ENCODE measurements around the gene MFRP. TPM values are rescaled to one million over a fixed set of nuclear protein-coding genes. Genes with fewer than 3 reads are reported as not detected.
A peak's percentile ranks its signal among the peaks of the same experiment; 100 is the strongest.

Gene MFRP
- total RNA-seq, 2 donors from 2014 or later = not detected

DNA sequence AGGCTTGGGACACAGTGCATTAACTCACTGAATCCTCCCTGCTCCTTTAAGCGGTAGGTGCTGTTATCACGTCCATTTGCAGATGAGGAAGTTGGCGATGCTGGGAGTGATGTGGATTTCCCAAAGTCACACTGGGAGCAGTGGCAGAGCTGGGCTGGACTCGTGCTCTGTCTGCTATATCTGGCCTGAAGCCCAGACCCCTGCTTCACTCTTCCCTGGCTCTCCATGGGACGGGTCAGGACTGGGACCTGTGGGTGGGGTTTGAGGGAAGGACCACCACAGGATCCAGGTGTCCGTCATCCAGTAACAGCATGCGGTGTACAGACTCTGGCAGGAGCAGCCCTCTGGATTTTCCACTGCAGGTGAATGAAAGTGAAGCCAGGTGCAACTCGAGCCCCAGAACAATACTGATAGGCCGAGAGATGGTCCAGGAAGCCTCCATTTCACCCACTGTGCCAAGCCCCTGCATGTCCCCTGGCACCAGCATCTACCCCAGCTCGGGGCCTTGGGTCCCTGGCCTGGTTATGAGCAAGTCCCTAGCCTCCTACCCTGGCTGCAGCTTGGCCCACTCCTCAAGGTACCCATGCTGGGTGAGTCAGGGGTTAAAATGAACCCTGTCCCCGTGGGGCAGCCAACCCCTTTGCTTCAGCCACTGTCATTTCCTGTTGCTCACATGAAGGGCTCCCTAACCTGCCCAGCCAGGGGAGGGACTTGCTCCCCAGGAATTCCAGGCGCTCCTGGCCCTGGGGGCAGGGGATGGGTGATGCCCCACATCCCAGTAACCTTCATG lies 30.8 kb upstream of the MFRP start:
- DNase-seq = no peak
- no peaks in the 10 kb centered on the region for H3K27me3 Mint-ChIP-seq (ENCODE audit: low read depth)
- H3K27ac Mint-ChIP-seq = no peak overlapping the region
- H3K4me3 Mint-ChIP-seq = no peak overlapping the region
- no peaks in the 10 kb centered on the region for H3K36me3 Mint-ChIP-seq (ENCODE audit: insufficient read depth in 2 of 2)
- ATAC-seq (replicated peaks in 1 of 2) = no peak
- H3K4me1 Mint-ChIP-seq (ENCODE audit: low read depth) = peaks cover 13% of the 10 kb centered on the region
- no peaks in the 10 kb centered on the region for H3K9me3 Mint-ChIP-seq

DNA sequence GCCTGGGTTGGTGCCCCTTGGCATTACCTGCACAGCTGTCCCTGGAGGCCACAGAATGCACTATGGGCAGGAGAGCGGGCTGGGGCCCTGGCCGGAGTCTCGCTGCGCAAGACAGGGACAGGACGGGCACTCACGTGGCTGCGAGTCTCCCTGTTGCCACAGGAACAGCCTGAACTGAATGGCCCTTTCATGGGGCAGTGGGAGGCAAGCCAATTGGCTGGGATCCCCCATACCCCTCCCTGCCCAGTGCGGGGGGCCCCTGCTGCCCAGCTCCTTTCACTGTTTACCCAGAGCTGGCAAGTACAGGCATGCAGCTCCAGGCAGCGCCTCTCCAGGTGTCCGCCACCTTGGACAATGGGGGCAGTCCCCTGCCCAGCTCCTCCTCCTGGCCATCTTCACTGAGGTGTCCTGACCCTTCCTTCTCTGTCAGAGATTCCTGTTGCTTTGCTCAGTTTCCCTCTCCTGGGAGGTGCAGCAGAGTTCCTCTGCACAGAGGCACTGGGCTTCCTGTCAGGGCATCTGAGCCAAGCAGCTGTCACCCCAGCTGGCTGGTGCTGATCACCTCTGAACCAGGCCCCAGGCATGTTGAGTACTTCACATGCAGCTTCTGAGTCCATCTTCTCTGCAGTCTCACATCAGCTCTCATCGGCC lies 29.8 kb upstream of the MFRP start:
- Mint-ChIP-seq H3K27ac (no peak overlapping the region), H3K9me3 (no peaks in the 10 kb centered on the region), H3K4me1 (ENCODE audit: low read depth) (peaks cover 13% of the 10 kb centered on the region), H3K27me3 (ENCODE audit: low read depth) (no peaks in the 10 kb centered on the region), H3K36me3 (ENCODE audit: insufficient read depth in 2 of 2) (no peaks in the 10 kb centered on the region), H3K4me3 (no peak overlapping the region)
- no peak for DNase-seq
- no peak for ATAC-seq (replicated peaks in 1 of 2)

DNA sequence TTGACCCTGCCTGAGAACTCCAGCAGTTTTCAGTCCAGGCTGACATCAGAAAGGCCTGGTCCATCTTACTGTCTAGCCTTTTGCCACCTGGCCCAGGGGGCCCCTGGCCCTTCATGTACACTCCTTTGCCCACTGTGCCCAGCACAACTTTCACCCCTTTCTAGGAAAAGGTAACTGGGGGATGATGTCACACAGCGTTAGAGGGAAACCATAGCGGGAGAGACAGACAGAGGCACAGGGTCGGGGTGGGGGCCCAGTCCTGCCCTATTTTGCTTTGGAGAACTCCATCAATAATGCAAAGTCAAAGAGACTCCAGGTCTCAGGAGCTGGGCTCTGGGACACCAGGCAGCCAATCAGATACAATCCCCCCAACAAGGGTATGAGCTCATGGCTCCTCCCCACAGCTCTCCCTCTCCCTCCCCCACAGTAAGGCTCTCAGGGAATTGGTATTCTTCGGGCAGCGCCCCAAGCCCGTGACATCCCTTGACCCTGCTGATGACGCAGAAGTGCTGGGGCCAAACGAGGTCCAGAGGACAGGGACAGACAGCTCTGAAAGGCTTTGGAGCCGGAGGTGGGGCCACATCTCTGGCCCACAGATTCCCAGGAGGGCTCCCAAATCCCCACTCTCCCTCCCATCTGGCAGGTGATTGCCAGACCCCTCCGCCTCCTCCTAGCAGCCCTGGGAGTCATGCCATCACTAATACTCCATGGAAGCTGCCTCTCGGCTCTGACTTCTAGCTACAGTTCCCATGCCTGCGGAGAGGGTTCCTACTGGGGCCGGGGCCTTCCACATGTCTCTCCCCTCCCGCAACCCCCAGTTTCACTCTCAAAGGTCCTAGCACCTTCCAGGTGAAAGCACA lies 29.1 kb upstream of the MFRP start:
- DNase-seq (no peak), ATAC-seq (replicated peaks in 1 of 2) (no peak)
- no peak overlapping the region for H3K4me3 Mint-ChIP-seq
- no peaks in the 10 kb centered on the region for H3K36me3 Mint-ChIP-seq (ENCODE audit: insufficient read depth in 2 of 2)
- peaks cover 13% of the 10 kb centered on the region for H3K4me1 Mint-ChIP-seq (ENCODE audit: low read depth)
- H3K27me3 Mint-ChIP-seq (ENCODE audit: low read depth) = no peaks in the 10 kb centered on the region
- H3K9me3 Mint-ChIP-seq = no peaks in the 10 kb centered on the region
- H3K27ac Mint-ChIP-seq = no peak overlapping the region

DNA sequence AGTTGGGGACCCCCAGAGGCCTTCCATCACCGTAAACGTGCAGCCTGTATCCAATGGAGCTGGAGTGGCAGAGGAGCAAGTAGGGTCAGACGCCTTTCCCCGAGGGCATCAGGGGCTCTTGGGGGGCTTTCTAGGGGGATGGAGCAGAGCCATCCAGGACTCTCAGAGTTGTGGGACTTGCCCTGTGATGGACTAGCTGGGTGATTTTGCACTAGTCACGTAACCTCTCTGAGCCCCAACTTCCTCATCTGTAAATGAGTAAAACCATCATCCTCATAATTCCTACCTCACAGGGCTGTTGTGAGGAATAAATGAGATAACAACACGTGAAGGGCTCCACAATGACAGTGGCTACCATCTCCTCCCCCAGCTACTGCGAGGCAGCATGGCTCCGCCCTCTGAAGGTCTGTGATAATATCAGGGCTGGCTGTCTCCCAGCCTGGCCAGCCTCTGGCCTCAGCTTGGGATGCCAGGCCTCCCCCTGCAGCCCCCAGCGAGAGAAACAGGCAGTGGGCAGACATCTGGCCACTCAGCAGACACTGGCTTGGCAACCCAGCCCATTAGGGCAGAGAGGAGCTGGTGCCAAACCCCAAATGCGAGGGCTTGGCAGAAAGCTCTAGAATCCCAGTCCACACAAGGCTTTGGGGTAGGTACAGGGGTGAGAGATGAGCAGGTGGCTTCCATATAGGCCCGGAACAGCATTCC lies 28.3 kb upstream of the MFRP start:
- H3K4me1 Mint-ChIP-seq (ENCODE audit: low read depth) = peaks cover 13% of the 10 kb centered on the region
- no peaks in the 10 kb centered on the region for H3K9me3 Mint-ChIP-seq
- no peak overlapping the region for H3K4me3 Mint-ChIP-seq
- no peaks in the 10 kb centered on the region for H3K36me3 Mint-ChIP-seq (ENCODE audit: insufficient read depth in 2 of 2)
- no peak for ATAC-seq (replicated peaks in 1 of 2)
- H3K27me3 Mint-ChIP-seq (ENCODE audit: low read depth) = no peaks in the 10 kb centered on the region
- DNase-seq = no peak
- H3K27ac Mint-ChIP-seq = no peak overlapping the region

DNA sequence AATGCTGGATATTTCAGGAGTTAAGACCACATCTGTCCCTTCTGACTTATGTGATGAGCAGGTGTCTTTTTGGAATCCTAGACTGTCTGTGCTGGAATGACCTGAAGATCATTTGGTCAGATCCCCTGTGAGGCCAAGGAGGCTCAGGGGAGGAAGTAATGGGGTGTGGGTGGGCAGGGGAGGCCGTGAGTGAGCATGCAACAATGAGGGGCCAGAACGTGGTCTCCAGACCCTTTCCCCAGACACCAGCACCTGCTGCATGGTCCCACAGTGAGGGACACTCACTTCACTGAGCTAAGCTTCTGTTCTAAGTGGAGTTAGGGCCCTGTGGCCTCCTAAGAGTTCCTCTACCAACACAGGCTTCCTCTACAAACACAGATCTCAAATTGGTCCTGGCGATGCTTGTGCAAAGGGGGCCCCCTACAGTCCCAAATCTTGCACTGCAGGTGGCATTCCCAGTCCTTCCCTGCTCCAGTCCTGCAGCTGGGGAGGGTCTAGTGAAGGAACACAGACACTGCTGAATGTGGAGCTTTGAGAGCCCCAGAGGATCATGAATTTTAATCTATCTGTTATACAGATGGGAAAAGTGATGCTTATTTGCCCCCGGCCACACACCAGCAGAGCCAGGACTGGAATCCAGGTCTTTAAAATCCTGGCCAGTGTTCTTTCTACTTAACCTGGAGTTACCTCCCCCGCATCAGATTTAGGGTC lies 27.6 kb upstream of the MFRP start:
- peaks cover 13% of the 10 kb centered on the region for H3K4me1 Mint-ChIP-seq (ENCODE audit: low read depth)
- no peaks in the 10 kb centered on the region for H3K36me3 Mint-ChIP-seq (ENCODE audit: insufficient read depth in 2 of 2)
- no peak overlapping the region for H3K4me3 Mint-ChIP-seq

DNA sequence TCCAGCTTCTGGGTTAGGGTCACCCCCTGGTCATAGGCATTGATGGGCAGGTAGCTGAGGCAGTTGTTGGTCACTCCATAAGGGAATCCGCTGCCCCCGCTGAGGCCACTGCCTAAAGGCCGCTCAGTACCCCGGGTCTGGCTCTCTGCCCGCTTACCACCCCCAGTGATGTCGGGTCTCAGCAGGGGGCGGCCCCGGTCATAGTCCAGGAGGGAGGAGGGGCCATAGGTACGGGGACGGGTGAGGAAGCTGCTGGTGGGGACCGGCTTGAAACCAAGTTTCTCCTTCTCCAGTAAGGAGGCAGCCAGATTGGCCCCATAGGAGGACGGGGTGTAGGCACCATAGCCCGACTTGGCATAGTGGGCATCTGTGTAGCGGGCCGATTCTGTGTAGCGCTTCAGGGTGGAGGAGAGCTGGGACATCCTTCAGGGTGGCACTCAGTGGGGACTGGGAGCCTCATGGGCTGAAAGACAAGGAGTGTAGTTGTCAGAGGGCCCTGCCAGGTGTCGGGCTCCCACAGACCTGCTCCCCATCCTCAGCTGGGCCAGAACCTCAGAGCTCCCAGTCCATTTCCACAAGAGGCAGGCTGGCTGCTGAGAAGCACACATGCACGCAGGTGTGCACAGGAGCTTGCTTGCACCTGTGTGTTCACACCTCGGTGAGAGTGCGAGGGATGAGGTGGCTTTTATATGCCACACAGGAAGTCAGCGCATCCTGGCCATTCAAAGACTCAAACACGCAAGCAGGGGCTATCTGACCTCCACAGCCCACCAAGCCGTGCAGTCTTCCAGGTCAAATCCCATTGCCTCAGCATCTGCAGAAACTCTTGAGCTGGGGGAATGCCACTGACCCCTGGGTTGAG lies 26.8 kb upstream of the MFRP start:
- H3K9me3 Mint-ChIP-seq = no peaks in the 10 kb centered on the region
- no peaks in the 10 kb centered on the region for H3K27me3 Mint-ChIP-seq (ENCODE audit: low read depth)
- no peak overlapping the region for H3K4me3 Mint-ChIP-seq
- H3K4me1 Mint-ChIP-seq (ENCODE audit: low read depth) = peaks cover 13% of the 10 kb centered on the region
- ATAC-seq (replicated peaks in 1 of 2) (no peak), DNase-seq (no peak)
- no peaks in the 10 kb centered on the region for H3K36me3 Mint-ChIP-seq (ENCODE audit: insufficient read depth in 2 of 2)
- no peak overlapping the region for H3K27ac Mint-ChIP-seq

More for the DNA sequence above, 27.6 kb upstream of the MFRP start:
- H3K9me3 Mint-ChIP-seq = no peaks in the 10 kb centered on the region
- ATAC-seq (replicated peaks in 1 of 2) (peak; percentile 45 to 56), DNase-seq (peak; percentile 45 to 75)
- H3K27me3 Mint-ChIP-seq (ENCODE audit: low read depth) = no peaks in the 10 kb centered on the region
- H3K27ac Mint-ChIP-seq = no peak overlapping the region

DNA sequence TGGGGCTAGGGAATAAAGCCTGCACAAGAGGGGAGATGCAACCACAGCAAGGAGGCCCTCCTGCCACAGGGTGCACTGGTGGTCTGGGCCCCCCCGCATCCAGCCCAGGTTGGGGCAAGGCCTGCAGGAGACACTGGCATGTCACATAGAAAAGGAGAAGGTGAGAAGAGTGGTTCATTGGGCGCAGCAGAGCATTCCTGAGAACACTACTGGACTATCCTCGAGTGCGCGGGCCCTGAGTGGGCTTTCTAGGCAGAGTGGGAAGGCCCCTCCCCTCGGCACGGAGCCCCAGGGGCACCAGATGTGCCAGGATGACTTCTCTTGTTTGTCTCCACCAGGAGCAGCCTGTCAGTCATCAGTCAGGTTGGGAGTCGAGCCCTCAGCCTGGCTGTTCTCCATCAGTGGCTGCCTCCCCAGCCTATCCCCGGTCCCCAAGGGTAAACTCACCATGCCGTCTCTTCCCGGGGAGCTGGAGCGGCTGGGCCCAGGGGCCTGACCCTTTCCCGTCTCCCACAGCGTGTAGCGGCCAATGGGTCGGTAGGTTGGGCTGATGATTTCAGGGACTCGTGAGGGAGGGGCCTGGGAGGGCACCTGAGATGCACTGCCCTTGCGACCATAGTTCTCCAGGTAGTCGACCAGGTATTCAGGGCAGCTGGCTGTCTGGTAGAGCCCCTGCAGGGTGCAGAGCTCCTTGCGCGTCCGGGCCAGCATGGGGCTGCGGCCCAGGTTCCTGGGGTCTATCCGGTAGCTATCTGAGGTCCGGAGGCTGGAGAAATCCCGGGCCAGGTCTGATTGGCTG lies 26.0 kb upstream of the MFRP start:
- DNase-seq = no peak
- Mint-ChIP-seq H3K9me3 (no peaks in the 10 kb centered on the region), H3K27me3 (ENCODE audit: low read depth) (peaks cover 3% of the 10 kb centered on the region)

DNA sequence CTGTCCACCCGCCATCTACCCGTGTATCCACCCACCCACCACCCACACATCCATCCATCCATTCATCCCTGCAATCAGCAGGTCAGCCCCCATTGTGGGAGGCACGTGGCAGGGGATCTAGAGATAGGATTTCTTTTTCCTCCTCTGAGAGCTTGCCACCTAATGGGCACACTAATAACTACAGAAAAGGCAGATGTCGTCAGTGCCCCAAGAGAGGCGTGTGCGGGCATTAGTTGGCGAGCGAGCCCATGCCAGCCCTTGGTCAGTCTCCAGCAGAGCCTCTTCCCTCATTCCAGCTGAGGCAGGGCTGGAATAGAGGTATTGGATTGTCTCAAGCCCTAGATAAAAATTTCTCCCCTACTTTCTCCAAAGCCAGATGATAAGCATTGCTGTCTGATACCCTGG lies 25.3 kb upstream of the MFRP start:
- H3K36me3 Mint-ChIP-seq (ENCODE audit: insufficient read depth in 2 of 2) = no peaks in the 10 kb centered on the region
- no peak overlapping the region for H3K27ac Mint-ChIP-seq
- no peak for DNase-seq
- no peaks in the 10 kb centered on the region for H3K9me3 Mint-ChIP-seq
- ATAC-seq (replicated peaks in 1 of 2) = no peak
- no peak overlapping the region for H3K4me3 Mint-ChIP-seq
- H3K4me1 Mint-ChIP-seq (ENCODE audit: low read depth) = peaks cover 8% of the 10 kb centered on the region
- peaks cover 10% of the 10 kb centered on the region for H3K27me3 Mint-ChIP-seq (ENCODE audit: low read depth)

More for the DNA sequence above, 26.0 kb upstream of the MFRP start:
- no peak overlapping the region for H3K4me3 Mint-ChIP-seq
- H3K36me3 Mint-ChIP-seq (ENCODE audit: insufficient read depth in 2 of 2) = no peaks in the 10 kb centered on the region
- H3K27ac Mint-ChIP-seq = no peak overlapping the region
- ATAC-seq (replicated peaks in 1 of 2) = no peak
- H3K4me1 Mint-ChIP-seq (ENCODE audit: low read depth) = peaks cover 9% of the 10 kb centered on the region

DNA sequence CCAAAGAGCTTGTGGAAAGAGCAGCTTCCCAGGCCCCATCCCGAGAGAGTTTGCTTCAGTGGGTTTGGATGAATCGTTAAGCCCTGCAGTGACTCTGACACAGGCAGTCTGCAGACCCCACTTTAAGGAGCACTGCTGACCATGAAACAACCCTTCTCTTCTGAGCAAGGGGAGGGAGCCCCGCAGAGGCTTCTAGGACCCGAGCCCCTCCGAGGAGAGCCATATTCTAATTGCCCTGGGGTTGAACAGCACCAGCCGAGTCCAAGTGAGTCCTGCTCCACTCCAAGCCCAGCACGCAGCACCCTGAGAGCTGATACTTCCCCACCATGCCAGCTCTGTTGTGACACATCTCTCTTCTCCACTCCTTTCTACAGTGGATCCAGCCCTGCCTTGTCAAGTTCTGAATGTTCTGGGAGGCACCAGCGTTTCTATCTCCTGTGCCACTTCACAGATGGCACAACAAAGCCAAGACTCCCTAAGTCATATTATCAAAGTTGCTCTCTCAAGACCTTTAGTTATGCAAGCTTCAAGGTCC lies 24.6 kb upstream of the MFRP start:
- ATAC-seq (replicated peaks in 1 of 2) (no peak), DNase-seq (no peak)
- Mint-ChIP-seq H3K4me3 (no peak overlapping the region), H3K27ac (no peak overlapping the region), H3K4me1 (ENCODE audit: low read depth) (peaks cover 8% of the 10 kb centered on the region), H3K27me3 (ENCODE audit: low read depth) (peaks cover 17% of the 10 kb centered on the region), H3K9me3 (no peaks in the 10 kb centered on the region), H3K36me3 (ENCODE audit: insufficient read depth in 2 of 2) (no peaks in the 10 kb centered on the region)

DNA sequence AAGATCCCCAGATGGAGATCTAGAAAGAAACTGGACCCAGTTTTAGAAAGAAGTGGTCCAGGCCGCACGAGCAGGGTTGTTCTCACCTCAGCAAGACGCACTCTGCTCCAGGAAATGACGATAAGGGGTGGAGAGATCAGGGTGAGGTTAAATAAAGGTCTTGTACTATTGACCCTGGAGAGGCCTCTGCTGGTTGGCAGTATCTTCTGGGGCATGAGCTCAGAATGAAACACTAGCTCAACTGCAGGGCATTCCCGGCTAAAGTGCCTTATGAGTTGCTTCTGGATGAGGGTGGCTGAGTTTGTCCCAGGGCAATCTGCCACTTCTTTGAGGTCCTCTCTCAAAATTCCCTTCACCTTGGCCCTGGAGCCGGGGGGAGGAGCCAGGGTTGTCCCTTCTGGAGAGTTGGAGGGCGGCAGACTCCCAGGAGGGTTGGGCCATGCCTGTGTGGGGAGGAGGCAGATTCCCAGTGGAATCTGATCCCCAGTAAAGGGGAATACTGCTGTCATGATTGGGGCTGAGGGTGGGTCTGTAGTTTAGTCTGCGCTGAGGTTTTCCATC lies 24.1 kb upstream of the MFRP start:
- no peaks in the 10 kb centered on the region for H3K9me3 Mint-ChIP-seq
- H3K4me1 Mint-ChIP-seq (ENCODE audit: low read depth) = peaks cover 8% of the 10 kb centered on the region
- ATAC-seq (replicated peaks in 1 of 2) (peak; percentile 37 to 86), DNase-seq (no peak)
- no peaks in the 10 kb centered on the region for H3K36me3 Mint-ChIP-seq (ENCODE audit: insufficient read depth in 2 of 2)
- H3K4me3 Mint-ChIP-seq = no peak overlapping the region
- H3K27me3 Mint-ChIP-seq (ENCODE audit: low read depth) = peaks cover 22% of the 10 kb centered on the region
- H3K27ac Mint-ChIP-seq = no peak overlapping the region

Data from activated T-cell treated with anti-CD3 and anti-CD28 coated beads, Interleukin-2, amount 50 U/mL, for 72 hours (primary cell).